Neural progenitor cell (in vitro differentiated cells): ENCODE data around the gene CEP295NL.

Experiments used
- CTCF ChIP-seq: fragments of 200-600 bp; sonication (generic); IDR thresholded peaks from 2 replicates; pipeline ENCODE4 v1.5.1; 2017; ENCODE audit warnings: antibody characterized with exemption, mild to moderate bottlenecking
- EZH2 ChIP-seq: fragments of 200-600 bp; sonication (generic); IDR thresholded peaks from 2 replicates; pipeline ENCODE4 v1.6.1; 2017; ENCODE audit warnings: antibody characterized with exemption, mild to moderate bottlenecking, moderate library complexity

GRCh38 chr17:78886954-78887353, 16.0 kb downstream of the CEP295NL start:
- TF ChIP-seq EZH2 (no peak), CTCF (no peak)
